SH-SY5Y (cell line): Measurements from ENCODE around the gene SNTA1.

Experiments
- GATA2 ChIP-seq: IDR thresholded peaks from 2 replicates; pipeline ENCODE4 v1.6.1; 2011; ENCODE audit warnings: mild to moderate bottlenecking, low read depth, low read length
- GATA3 ChIP-seq: IDR thresholded peaks from 2 replicates; pipeline ENCODE4 v1.6.1; 2011; ENCODE audit warnings: low read depth, mild to moderate bottlenecking, low read length, moderate library complexity

DNA sequence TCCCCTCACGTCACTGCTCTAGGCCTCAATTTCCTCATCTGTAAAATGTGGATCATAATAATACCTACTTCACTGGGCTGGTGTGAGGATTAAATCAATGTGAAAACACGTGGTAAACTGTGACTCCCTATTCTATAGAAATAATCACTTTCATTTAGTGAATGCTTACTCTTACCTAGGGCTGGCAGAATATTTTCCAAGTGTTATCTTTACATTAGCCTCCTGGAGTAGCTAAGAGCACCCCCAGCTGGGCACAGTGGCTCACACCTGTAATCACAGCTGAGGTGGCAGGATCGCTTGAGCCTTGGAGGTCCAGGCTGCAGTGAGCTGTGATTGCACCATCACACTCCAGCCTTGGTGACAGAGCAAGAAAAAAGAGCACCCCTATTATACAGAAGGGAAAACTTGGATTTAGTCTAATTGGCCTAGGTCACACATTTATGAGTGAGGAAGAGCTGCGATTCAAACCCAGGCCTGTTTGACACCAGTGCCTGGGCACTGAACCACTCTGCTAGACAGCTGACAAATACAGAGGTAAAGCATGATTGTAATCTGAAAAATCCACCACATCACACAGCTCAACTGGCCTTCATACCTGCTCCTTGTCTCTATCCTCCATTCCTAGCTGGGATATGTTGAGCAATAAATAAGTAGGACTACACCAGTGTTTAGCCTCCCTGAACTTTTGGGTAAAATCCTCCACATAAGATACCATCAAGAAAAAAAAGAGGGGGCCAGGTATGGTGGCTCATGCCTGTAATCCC is 1.4 kb upstream of the SNTA1 start:
- TF ChIP-seq GATA2 (no peak), GATA3 (no peak)
